WTC11 (cell line): ENCODE data around the gene OTUD1.

Experiments used
- ATF2 ChIP-seq: sonication (generic); formaldehyde crosslinking; IDR thresholded peaks from 2 replicates; pipeline ENCODE4 v1.8.1; 2022; ENCODE audit warnings: low read depth, missing genetic modification reagents, borderline replicate concordance
- ATF6 ChIP-seq: sonication (generic); formaldehyde crosslinking; IDR thresholded peaks from 2 replicates; pipeline ENCODE4 v1.8.1; 2023; ENCODE audit warnings: mild to moderate bottlenecking, missing genetic modification reagents
- CTCF ChIP-seq: fragments of 200-600 bp; IDR thresholded peaks from 2 replicates; pipeline ENCODE4 v1.8.0; 2022; ENCODE audit warnings: antibody characterized with exemption
- FOXP1 ChIP-seq: sonication (generic); formaldehyde crosslinking; IDR thresholded peaks from 2 replicates; pipeline ENCODE4 v1.8.0; 2022; ENCODE audit warnings: missing genetic modification reagents, mild to moderate bottlenecking, moderate library complexity, borderline replicate concordance
- JUN ChIP-seq: sonication (generic); formaldehyde crosslinking; IDR thresholded peaks from 2 replicates; pipeline ENCODE4 v1.8.0; 2023; ENCODE audit warnings: mild to moderate bottlenecking, missing genetic modification reagents
- KAT7 ChIP-seq: sonication (generic); formaldehyde crosslinking; IDR thresholded peaks from 2 replicates; pipeline ENCODE4 v1.8.1; 2023; ENCODE audit warnings: missing genetic modification reagents, mild to moderate bottlenecking, borderline replicate concordance
- NFE2L1 ChIP-seq: sonication (generic); formaldehyde crosslinking; IDR thresholded peaks from 2 replicates; pipeline ENCODE4 v1.8.1; 2023; ENCODE audit warnings: missing genetic modification reagents
- NR1H2 ChIP-seq: sonication (generic); formaldehyde crosslinking; IDR thresholded peaks from 2 replicates; pipeline ENCODE4 v1.9.0; 2021; ENCODE audit warnings: mild to moderate bottlenecking, moderate library complexity, missing genetic modification reagents
- SMAD3 ChIP-seq: sonication (generic); formaldehyde crosslinking; IDR thresholded peaks from 2 replicates; pipeline ENCODE4 v1.8.0; 2022; ENCODE audit warnings: missing genetic modification reagents, mild to moderate bottlenecking, borderline replicate concordance
- SP1 ChIP-seq: sonication (generic); formaldehyde crosslinking; conservative IDR thresholded peaks from 2 replicates; pipeline ENCODE4 v1.8.1; 2022; ENCODE audit warnings: missing genetic modification reagents
- TP53 ChIP-seq: sonication (generic); formaldehyde crosslinking; IDR thresholded peaks from 2 replicates; pipeline ENCODE4 v1.8.1; 2023; ENCODE audit warnings: mild to moderate bottlenecking, missing genetic modification reagents
- USF2 ChIP-seq: sonication (generic); formaldehyde crosslinking; IDR thresholded peaks from 2 replicates; pipeline ENCODE4 v1.8.1; 2023; ENCODE audit warnings: mild to moderate bottlenecking, missing genetic modification reagents, moderate library complexity
- ZNF317 ChIP-seq: sonication (generic); formaldehyde crosslinking; IDR thresholded peaks from 2 replicates; pipeline ENCODE4 v1.8.1; 2023; ENCODE audit warnings: low read depth, mild to moderate bottlenecking, moderate library complexity, missing genetic modification reagents, borderline replicate concordance
- ZSCAN18 ChIP-seq: fragments of 250-450 bp; sonication (Bioruptor Pico); IDR thresholded peaks from 2 replicates; pipeline ENCODE4 v2.1.2; 2022; ENCODE audit warnings: mild to moderate bottlenecking, moderate library complexity

GRCh38 chr10:23442936-23443335 is 4.1 kb downstream of the OTUD1 start:
- TF ChIP-seq USF2 (CRISPR knock-in tag) (no peak), CTCF (no peak), ATF6 (CRISPR knock-in tag) (no peak), JUN (CRISPR knock-in tag) (no peak), KAT7 (no peak), NFE2L1 (no peak), TP53 (no peak), FOXP1 (CRISPR knock-in tag) (no peak), ATF2 (CRISPR knock-in tag) (no peak), SP1 (no peak), ZSCAN18 (no peak), NR1H2 (CRISPR knock-in tag) (no peak), ZNF317 (no peak), SMAD3 (CRISPR knock-in tag) (no peak)
